K562 (cell line): ENCODE results near the gene NME7. TPM values are rescaled to one million over a fixed set of nuclear protein-coding genes. Genes with fewer than 3 reads are reported as not detected.

Experiments
- CBX2 ChIP-seq: fragments of 200-600 bp; sonication (generic); IDR thresholded peaks from one replicate; pipeline ENCODE4 v1.6.1; 2012; ENCODE audit warnings: mild to moderate bottlenecking, low read length, inconsistent platforms; ENCODE audit not compliant: insufficient read depth, poor library complexity, severe bottlenecking
- CBX3 ChIP-seq, 2 experiments: IDR thresholded peaks; 1 replicate in 1 of 2; 2 replicates in 1 of 2; pipeline ENCODE4 v1.6.1; 2012; ENCODE audit warnings: inconsistent platforms in 2 of 2, low read length in 2 of 2, borderline replicate concordance in 1 of 2, control low read depth in 1 of 2
- CC2D1A ChIP-seq: fragments of 450-650 bp; IDR thresholded peaks from 2 replicates; pipeline ENCODE4 v1.6.1; 2017; ENCODE audit warnings: mild to moderate bottlenecking
- DEAF1 ChIP-seq: fragments of 450-650 bp; formaldehyde crosslinking; IDR thresholded peaks from 2 replicates; pipeline ENCODE4 v1.4.0; 2020; ENCODE audit warnings: mild to moderate bottlenecking, moderate library complexity
- EP400 ChIP-seq: fragments of 450-650 bp; IDR thresholded peaks from 2 replicates; pipeline ENCODE4 v1.6.1; 2017; ENCODE audit warnings: antibody characterized with exemption, mild to moderate bottlenecking, moderate library complexity
- GABPB2 ChIP-seq: fragments of 250-450 bp; sonication (Bioruptor Pico); conservative IDR thresholded peaks from 2 replicates; pipeline ENCODE4 v1.5.1; 2021; ENCODE audit warnings: mild to moderate bottlenecking
- HSF4 ChIP-seq: fragments of 250-450 bp; sonication (Bioruptor Pico); IDR thresholded peaks from 2 replicates; pipeline ENCODE4 v2.1.2; 2022; ENCODE audit warnings: mild to moderate bottlenecking, moderate library complexity, borderline replicate concordance
- IRF1 ChIP-seq: sonication (generic); formaldehyde crosslinking; IDR thresholded peaks from 2 replicates; pipeline ENCODE4 v1.8.0; 2022; ENCODE audit warnings: missing genetic modification reagents, mild to moderate bottlenecking, borderline replicate concordance
- KDM4B ChIP-seq, 2 experiments: fragments of 450-650 bp in 1 of 2; sonication (generic) in 1 of 2; IDR thresholded peaks; 2 replicates each; pipeline ENCODE4 v1.6.1; 2016 to 2017; ENCODE audit warnings: borderline replicate concordance in 2 of 2, antibody characterized with exemption in 1 of 2, low read depth in 1 of 2, mild to moderate bottlenecking in 1 of 2
- MYNN ChIP-seq, 2 experiments: sonication (generic); formaldehyde crosslinking in 1 of 2; IDR thresholded peaks; 2 replicates each; pipeline versions ENCODE4 v1.5.0 to v1.6.1; 2016 to 2020; ENCODE audit warnings: antibody characterized with exemption in 1 of 2, missing genetic modification reagents in 1 of 2
- NFYB ChIP-seq: IDR thresholded peaks from 2 replicates; pipeline ENCODE4 v1.6.1; 2011; ENCODE audit warnings: mild to moderate bottlenecking, moderate library complexity; ENCODE audit not compliant: insufficient read length; ENCODE audit errors: extremely low read depth
- NR0B1 ChIP-seq: fragments of 450-650 bp; IDR thresholded peaks from one replicate; pipeline ENCODE4 v1.6.1; 2018; ENCODE audit warnings: mild to moderate bottlenecking, moderate library complexity; ENCODE audit not compliant: partially characterized antibody
- POLR2AphosphoS2 ChIP-seq: IDR thresholded peaks from 2 replicates; pipeline ENCODE4 v1.6.1; 2012; ENCODE audit warnings: low read length, improper control_type of control experiment
- PTRF ChIP-seq: fragments of 450-650 bp; IDR thresholded peaks from 2 replicates; pipeline ENCODE4 v1.6.1; 2016; ENCODE audit warnings: mild to moderate bottlenecking, missing genetic modification characterization, missing compliant biosample characterization
- RAD51 ChIP-seq: fragments of 450-650 bp; IDR thresholded peaks from 2 replicates; pipeline ENCODE4 v1.7.1; 2016; ENCODE audit warnings: low read depth, mild to moderate bottlenecking, borderline replicate concordance
- RBFOX2 ChIP-seq: fragments of 200-400 bp; formaldehyde crosslinking; IDR thresholded peaks from 2 replicates; pipeline ENCODE4 v1.6.1; 2017; ENCODE audit warnings: low read depth, mild to moderate bottlenecking, low read length, moderate library complexity
- RHOXF2B ChIP-seq: fragments of 250-450 bp; sonication (Bioruptor Pico); conservative IDR thresholded peaks from 2 replicates; pipeline ENCODE4 v1.5.1; 2021
- SIN3B ChIP-seq: fragments of 450-650 bp; IDR thresholded peaks from 2 replicates; pipeline ENCODE4 v1.6.1; 2017; ENCODE audit warnings: low read depth, mild to moderate bottlenecking, moderate library complexity
- SMARCA4 ChIP-seq: fragments of 450-650 bp; IDR thresholded peaks from 2 replicates; pipeline ENCODE4 v1.6.1; 2016
- TRIM24 ChIP-seq, 2 experiments: fragments of 450-650 bp; IDR thresholded peaks; 2 replicates each; pipeline ENCODE4 v1.6.1; 2016
- TSC22D4 ChIP-seq: fragments of 450-650 bp; IDR thresholded peaks from 2 replicates; pipeline ENCODE4 v1.6.1; 2016; ENCODE audit warnings: missing genetic modification characterization, missing biosample characterization, control low read depth
- ZBTB8A ChIP-seq: fragments of 450-650 bp; IDR thresholded peaks from 2 replicates; pipeline ENCODE4 v1.6.1; 2018; ENCODE audit warnings: mild to moderate bottlenecking, moderate library complexity; ENCODE audit not compliant: partially characterized antibody
- ZFX ChIP-seq: sonication (generic); formaldehyde crosslinking; IDR thresholded peaks from 2 replicates; pipeline ENCODE4 v1.8.0; 2022; ENCODE audit warnings: mild to moderate bottlenecking, missing genetic modification reagents, moderate library complexity
- ZNF140 ChIP-seq: fragments of 250-450 bp; sonication (Bioruptor Pico); IDR thresholded peaks from 2 replicates; pipeline ENCODE4 v1.8.0; 2021; ENCODE audit warnings: moderate library complexity, mild to moderate bottlenecking, inconsistent platforms
- ZNF354B ChIP-seq: fragments of 250-450 bp; sonication (Bioruptor Pico); IDR thresholded peaks from 2 replicates; pipeline ENCODE4 v1.4.0; 2020
- ZNF507 ChIP-seq: conservative IDR thresholded peaks from 2 replicates; pipeline ENCODE4 v1.6.1; 2017; ENCODE audit warnings: missing genetic modification characterization, missing compliant biosample characterization
- ZNF655 ChIP-seq: fragments of 250-450 bp; sonication (Bioruptor Pico); IDR thresholded peaks from 2 replicates; pipeline ENCODE4 v1.5.0; 2021
- polyA plus RNA-seq, 8 experiments: library from polyadenylated mRNA; depleted of rRNA in 4 of 8; stranded (reverse) in 5 of 8; unstranded in 3 of 8; fragments of >200 nt; fragmentation: Nextera tagmentation in 2 of 8; fragmentation: Illumina TruSeq in 1 of 8; extraction: Ambion mirVana in 2 of 8; extraction: Trizol in 1 of 8; gene quantifications; 2 replicates each; pipeline versions ENCODE4 v1.2.1 to v1.2.3, GENCODE V29; 2011 to 2014; ENCODE audit warnings: inconsistent platforms in 1 of 8, missing spikeins in 1 of 8
- total RNA-seq, 7 experiments: library from RNA; depleted of rRNA in 6 of 7; stranded (reverse); fragments of >200 nt in 6 of 7; fragmentation: Illumina TruSeq in 2 of 7; extraction: Trizol in 2 of 7; gene quantifications; 2 replicates each; pipeline versions ENCODE4 v1.2.1 to v1.2.3, GENCODE V29; 2011 to 2021; ENCODE audit warnings: low replicate concordance in 1 of 7

NME7 gene
- total and polyA plus RNA-seq, 9 of the 15 experiments (the other 6 are each of a cell fraction or from before 2014, with no cell fraction given) = 7.9 to 43.2 (median 23.9) TPM

- TF ChIP-seq ZNF140 (CRISPR knock-in tag) = no peak
- no peak for TF ChIP-seq KDM4B (IDR thresholded peaks at IDR 0.05; ENCODE audit: borderline replicate concordance in 2 of 2, low read depth in 1 of 2)
- no peak for TF ChIP-seq NR0B1
- TF ChIP-seq ZNF655 (CRISPR knock-in tag) = no peak
- no peak for TF ChIP-seq DEAF1 (CRISPR knock-in tag)
- TF ChIP-seq TRIM24 (IDR thresholded peaks at IDR 0.05) = peak; percentile 26 to 41; a peak in 2 of 4 replicates
- no peak for TF ChIP-seq CC2D1A
- no peak for TF ChIP-seq GABPB2 (CRISPR knock-in tag)
- TF ChIP-seq RBFOX2 = no peak
- no peak for TF ChIP-seq HSF4 (CRISPR knock-in tag)
- no peak for TF ChIP-seq POLR2AphosphoS2
- 0 out of 2 replicates have a peak, but pooled peaks have one; percentile 30 for TF ChIP-seq ZFX (CRISPR knock-in tag)
- TF ChIP-seq ZNF354B (CRISPR knock-in tag) = no peak
- TF ChIP-seq NFYB = no peak
- no peak for TF ChIP-seq RHOXF2B (CRISPR knock-in tag)
- peak in 1 of 2 experiments; percentile 50; a peak in 1 of 3 replicates for TF ChIP-seq CBX3 (IDR thresholded peaks at IDR 0.05; ENCODE audit: borderline replicate concordance in 1 of 2, low read length in 2 of 2)
- no peak for TF ChIP-seq RAD51
- TF ChIP-seq SIN3B = no peak
- no peak for TF ChIP-seq IRF1 (CRISPR knock-in tag)
- TF ChIP-seq EP400 = no peak
- no peak for TF ChIP-seq ZBTB8A
- TF ChIP-seq SMARCA4 = peak; percentile 67
- no peak for TF ChIP-seq TSC22D4
- no peak for TF ChIP-seq CBX2
- 0 out of 2 replicates have a peak, but pooled peaks have one; percentile 26 for TF ChIP-seq MYNN (IDR thresholded peaks at IDR 0.05)
- TF ChIP-seq MYNN (CRISPR knock-in tag; IDR thresholded peaks at IDR 0.05) = no peak
- TF ChIP-seq PTRF = no peak
- TF ChIP-seq ZNF507 (tag) = no peak
Observed at GRCh38 chr1:169327875-169328274, 39.7 kb downstream of the NME7 start (continued).
